GM18498 (cell line): Measurements from ENCODE around the gene ZNF732.
"Not testable (repeated sequence)": the region's sequence is repeated elsewhere in the genome, so short reads cannot be mapped to it uniquely, and the experiment has no call there.

Source experiments
- ATAC-seq: cut with Tn5 transposase; IDR thresholded peaks from one replicate; pipeline ENCODE4 v1.9.1; 2021; ENCODE audit warnings: mild to moderate bottlenecking, moderate library complexity; ENCODE audit not compliant: unreplicated experiment

Gene ZNF732

DNA sequence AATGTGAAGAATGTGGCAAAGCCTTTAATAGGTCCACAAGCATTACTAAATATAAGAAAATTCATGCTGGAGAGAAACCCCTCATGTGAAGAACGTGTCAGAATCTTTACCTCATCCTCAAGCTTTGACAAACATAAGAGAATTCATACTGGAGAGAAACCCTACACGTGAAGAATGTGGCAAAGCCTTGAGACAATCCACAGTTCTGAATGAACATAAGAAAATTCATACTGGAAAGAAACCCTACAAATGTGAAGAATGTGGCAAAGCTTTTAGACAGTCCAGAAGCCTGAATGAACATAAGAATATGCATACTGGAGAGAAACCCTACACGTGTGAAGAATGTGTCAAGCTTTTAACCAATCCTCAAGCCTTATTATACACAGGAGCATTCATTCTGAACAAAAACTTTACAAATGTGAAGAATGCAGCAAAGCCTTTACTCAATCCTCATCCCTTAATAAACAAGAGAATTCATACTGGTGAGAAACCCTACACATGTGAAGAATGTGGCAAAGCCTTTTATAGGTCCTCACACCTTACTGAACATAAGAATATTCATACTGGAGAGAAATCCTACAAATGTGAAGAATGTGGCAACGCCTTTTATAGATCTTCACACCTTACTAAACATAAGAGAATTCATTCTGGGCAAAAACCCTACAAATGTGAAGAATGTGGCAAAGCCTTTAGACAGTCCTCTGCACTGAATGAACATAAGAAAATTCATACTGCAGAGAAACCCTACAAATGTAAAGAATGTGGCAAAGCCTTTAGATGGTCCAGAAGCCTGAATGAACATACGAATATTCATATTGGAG is 51.1 kb downstream of the ZNF732 start:
- no peak for ATAC-seq

DNA sequence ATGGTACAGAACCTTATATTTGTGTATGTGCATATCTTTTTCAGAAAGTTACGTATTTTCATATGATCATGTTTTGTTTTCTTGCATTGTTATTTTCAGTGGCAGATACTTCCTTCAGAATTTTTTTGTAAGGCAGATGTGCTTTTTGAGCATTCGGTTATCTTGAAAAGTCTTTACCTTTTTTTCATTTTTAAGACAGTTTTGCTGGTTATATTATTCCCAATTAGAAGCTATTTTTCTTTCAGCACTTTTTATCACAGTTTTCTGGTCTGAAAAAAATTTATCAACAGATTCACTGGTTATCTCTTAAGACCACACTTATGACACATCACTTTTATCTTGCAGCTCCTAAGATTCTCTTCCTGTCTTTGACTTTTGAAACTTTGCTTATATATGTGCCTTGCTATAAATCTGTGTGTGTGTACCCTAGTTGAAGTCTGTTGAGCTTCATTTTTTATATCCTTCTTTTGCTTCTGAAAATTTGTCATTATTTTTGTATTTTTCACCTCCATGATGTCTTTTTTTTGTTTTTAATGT is 53.1 kb downstream of the ZNF732 start:
- no peak for ATAC-seq

DNA sequence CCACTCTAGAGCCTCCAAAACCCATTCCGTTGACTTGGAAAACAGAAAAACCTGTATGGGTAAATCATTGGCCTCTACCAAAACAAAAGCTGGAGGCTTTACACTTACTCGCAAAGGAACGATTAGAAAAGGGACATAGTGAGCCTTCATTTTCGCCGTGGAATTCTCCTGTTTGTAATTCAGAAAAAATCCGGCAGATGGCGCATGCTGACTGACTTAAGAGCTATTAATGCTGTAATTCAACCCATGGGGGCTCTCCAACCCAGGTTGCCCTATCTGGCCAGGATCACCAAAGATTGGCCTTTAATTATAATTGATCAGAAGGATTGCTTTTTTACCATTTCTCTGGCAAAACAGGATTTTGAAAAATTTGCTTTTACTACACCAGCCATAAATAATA is 60.8 kb downstream of the ZNF732 start:
- ATAC-seq = no peak

DNA sequence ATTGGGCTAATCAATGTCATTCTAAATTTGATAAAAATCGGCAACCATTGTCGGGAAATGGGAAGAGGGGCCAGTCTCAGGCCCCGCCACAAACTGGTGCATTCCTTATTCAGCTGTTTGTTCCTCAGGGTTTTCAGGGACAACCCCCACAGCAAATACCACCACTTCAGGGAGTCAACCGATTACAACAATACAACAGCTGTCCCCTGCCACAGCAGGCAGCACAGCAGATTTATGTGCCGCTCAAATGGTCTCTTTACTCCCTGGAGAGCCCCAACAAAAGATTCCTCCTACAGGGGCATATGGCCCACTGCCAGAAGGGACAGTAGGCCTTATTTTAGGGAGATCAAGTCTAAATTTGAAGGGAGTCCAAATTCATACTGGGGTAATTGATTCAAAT is 61.8 kb downstream of the ZNF732 start:
- ATAC-seq = no peak

DNA sequence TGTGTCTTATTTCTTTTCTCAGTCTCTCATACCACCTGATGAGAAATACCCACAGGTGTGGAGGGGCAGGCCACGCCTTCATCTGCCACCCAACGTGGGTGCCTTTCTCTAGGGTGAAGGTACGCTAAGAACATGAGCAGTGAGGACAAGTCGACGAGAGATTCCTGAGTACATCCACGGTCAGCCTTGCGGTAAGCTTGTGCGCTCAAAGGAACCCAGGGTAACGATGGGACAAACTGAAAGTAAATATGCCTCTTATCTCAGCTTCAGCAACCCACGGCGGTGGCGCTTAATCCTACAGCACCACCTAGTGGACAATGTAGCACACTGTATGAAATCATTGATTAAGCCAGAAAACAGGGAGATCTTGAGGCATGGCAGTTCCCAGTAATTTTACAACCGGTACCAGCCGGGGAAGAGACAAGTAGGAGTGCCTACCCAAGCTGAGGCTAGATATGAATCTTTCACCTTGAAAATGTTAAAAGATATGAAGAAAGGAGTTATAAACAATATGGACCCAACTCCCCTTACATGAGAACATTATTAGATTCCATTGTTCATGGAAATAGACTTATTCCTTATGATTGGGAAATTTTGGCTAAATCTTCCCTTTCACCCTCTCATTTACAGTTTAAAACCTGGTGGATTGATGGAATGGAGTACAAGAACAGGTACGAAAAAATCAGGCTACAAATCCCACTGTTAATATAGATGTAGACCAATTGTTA is 63.0 kb downstream of the ZNF732 start:
- ATAC-seq = no peak

DNA sequence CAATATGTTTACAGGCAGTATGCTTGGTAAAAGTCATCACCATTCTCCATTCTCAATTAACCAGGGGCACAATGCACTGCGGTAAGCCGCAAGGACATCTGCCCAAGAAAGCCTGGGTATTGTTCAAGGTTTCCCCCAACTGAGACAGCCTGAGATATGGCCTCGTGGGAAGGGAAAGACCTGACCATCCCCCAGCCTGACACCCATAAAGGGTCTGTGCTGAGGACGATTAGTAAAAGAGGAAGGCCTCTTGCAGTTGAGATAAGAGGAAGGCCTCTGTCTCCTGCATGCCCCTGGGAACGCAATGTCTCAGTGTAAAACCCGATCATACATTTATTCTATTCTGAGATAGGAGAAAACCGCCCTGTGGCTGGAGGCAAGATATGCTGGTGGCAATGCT is 63.9 kb downstream of the ZNF732 start:
- ATAC-seq = not testable (repeated sequence)

DNA sequence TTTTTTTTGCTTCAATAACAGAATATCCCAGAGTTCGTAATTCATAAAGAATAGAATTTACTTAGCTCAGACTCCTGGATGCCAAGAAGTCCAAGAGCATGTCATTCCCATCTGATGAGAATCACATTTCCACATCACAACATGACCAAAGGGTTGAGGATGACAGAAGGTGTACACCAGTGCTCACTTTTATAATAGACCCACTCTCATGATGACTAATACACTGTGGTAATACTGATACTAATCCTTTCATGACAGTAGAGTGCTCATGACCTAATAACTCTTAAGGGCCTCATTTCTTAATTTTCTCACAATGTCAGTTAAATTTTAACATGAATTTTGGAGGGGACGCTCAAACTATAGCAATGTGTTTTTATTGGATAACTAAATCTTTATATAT is 69.2 kb downstream of the ZNF732 start:
- no peak for ATAC-seq

DNA sequence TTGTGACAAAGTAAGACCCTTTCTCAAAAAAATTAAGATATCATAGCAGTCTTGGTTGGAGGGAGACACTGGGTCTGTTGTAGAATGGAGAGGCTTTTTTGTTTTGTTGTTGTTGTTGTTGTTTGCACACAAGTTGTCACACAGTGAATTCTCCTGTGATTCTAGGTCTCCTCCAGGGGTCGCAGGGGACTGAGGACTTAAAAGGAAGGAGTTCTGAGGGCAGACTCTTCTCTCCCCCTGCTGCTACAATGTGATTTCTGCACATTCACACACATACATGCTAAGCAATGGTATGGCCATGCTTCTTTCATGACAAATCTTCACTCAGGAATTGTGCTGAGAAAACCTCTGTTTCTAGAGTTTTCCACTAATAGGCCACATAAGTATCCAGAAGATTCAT is 71.1 kb downstream of the ZNF732 start:
- ATAC-seq = no peak

DNA sequence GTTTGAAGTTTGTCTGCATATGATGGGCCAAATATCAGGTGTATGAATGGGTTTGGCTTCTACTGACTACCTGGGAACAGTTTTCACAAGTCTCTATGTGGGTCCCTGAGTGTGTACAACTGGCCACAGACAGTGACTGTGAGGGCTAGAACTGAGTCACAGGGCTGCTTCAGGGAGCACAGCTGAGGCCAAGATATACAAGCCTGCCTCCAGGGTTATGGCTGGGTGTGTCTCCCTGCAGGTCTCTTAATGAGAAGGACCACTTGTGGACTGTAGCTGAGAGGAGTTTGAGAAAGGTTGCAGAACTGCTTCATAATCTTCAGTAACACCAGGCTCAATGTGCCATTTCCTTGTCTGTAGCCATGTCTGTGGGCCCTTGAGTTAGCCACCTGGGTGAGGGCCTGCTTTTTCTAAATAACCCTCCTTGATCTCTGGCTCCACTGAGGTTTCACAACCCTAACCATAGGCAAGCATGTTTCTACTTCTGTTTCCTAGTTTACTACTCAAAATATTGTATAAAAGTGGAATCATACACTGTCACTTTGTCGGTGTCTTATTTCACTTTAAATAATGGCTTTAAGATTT is 81.3 kb downstream of the ZNF732 start:
- ATAC-seq = no peak
